PFSK-1 (cell line): ENCODE measurements around the gene CDKL5.

Source experiments
- POLR2AphosphoS5 ChIP-seq: IDR thresholded peaks from 2 replicates; pipeline ENCODE4 v1.6.1; 2012; ENCODE audit warnings: low read depth, mild to moderate bottlenecking, control low read depth, low read length, moderate library complexity
- REST ChIP-seq, 2 experiments: IDR thresholded peaks; 2 replicates each; pipeline versions ENCODE4 v1.6.1 to v1.8.0; 2011 to 2012; ENCODE audit warnings: low read depth in 2 of 2, low read length in 2 of 2, control low read depth in 1 of 2, inconsistent platforms in 1 of 2, mild to moderate bottlenecking in 1 of 2, moderate library complexity in 1 of 2; ENCODE audit not compliant: insufficient read depth in 1 of 2

GRCh38 chrX:18596096-18596495, 170.7 kb downstream of the CDKL5 start:
- no peak for TF ChIP-seq REST (IDR thresholded peaks at IDR 0.05; ENCODE audit: insufficient read depth in 1 of 2, low read depth in 2 of 2, low read length in 2 of 2)
- no peak for TF ChIP-seq POLR2AphosphoS5
